Neural progenitor cell (in vitro differentiated cells): ENCODE data around the gene L1TD1. TPM values are rescaled to one million over a fixed set of nuclear protein-coding genes. Genes with fewer than 3 reads are reported as not detected.

Source experiments
- DNase-seq: peaks from one replicate; pipeline ENCODE4 v3.0.0-alpha.2; 2016; ENCODE audit warnings: low spot score
- H2AFZ ChIP-seq: fragments of 200-600 bp; sonication (generic); replicated peaks from 2 replicates; pipeline ENCODE4 v1.6.1; 2016; ENCODE audit warnings: antibody characterized with exemption
- H3F3A ChIP-seq: fragments of 200-600 bp; sonication (generic); 2 replicates; pipeline ENCODE4 v1.6.1; 2016; ENCODE audit warnings: antibody characterized with exemption, low read depth
- H3K27ac ChIP-seq: fragments of 200-600 bp; sonication (generic); 2 replicates; pipeline ENCODE4 v1.5.1; 2016; ENCODE audit warnings: mild to moderate bottlenecking
- H3K27me3 ChIP-seq: fragments of 200-600 bp; sonication (generic); 2 replicates; pipeline ENCODE4 v1.6.1; 2016; ENCODE audit warnings: mild to moderate bottlenecking, moderate library complexity
- H3K36me3 ChIP-seq: fragments of 200-600 bp; sonication (generic); 2 replicates; pipeline ENCODE4 v1.5.1; 2016
- H3K4me1 ChIP-seq: fragments of 200-600 bp; sonication (generic); 2 replicates; pipeline ENCODE4 v1.6.1; 2016; ENCODE audit warnings: mixed run types
- H3K4me2 ChIP-seq: fragments of 200-600 bp; sonication (generic); 2 replicates; pipeline ENCODE4 v1.6.1; 2016
- H3K4me3 ChIP-seq: fragments of 200-600 bp; sonication (generic); 2 replicates; pipeline ENCODE4 v1.5.1; 2016
- H3K79me2 ChIP-seq: fragments of 200-600 bp; sonication (generic); 2 replicates; pipeline ENCODE4 v1.6.1; 2016; ENCODE audit warnings: low read depth
- H3K9ac ChIP-seq: fragments of 200-600 bp; sonication (generic); 2 replicates; pipeline ENCODE4 v1.6.1; 2016
- H3K9me3 ChIP-seq: fragments of 200-600 bp; sonication (generic); 2 replicates; pipeline ENCODE4 v1.5.1; 2016; ENCODE audit warnings: low read depth
- H4K20me1 ChIP-seq: fragments of 200-600 bp; sonication (generic); 2 replicates; pipeline ENCODE4 v1.6.1; 2016; ENCODE audit warnings: low read depth
- H3K27ac Mint-ChIP-seq: 3 replicates; pipeline ENCODE4 v1.8.0; 2021; ENCODE audit warnings: mixed read lengths
- H3K27me3 Mint-ChIP-seq: 2 replicates; pipeline ENCODE4 v1.8.0; 2022; ENCODE audit warnings: low read depth, mild to moderate bottlenecking, inconsistent platforms, moderate library complexity, mixed read lengths; ENCODE audit not compliant: insufficient read depth
- H3K36me3 Mint-ChIP-seq: 3 replicates; pipeline ENCODE4 v1.8.0; 2021; ENCODE audit warnings: mixed read lengths
- H3K4me1 Mint-ChIP-seq: 3 replicates; pipeline ENCODE4 v1.8.0; 2021; ENCODE audit warnings: mixed read lengths
- H3K4me3 Mint-ChIP-seq: 3 replicates; pipeline ENCODE4 v1.8.0; 2021; ENCODE audit warnings: mild to moderate bottlenecking, moderate library complexity, mixed read lengths
- H3K9me3 Mint-ChIP-seq: 3 replicates; pipeline ENCODE4 v1.8.0; 2020; ENCODE audit warnings: mixed read lengths
- EZH2 ChIP-seq: fragments of 200-600 bp; sonication (generic); IDR thresholded peaks from 2 replicates; pipeline ENCODE4 v1.6.1; 2017; ENCODE audit warnings: antibody characterized with exemption, mild to moderate bottlenecking, moderate library complexity
- EZH2phosphoT487 ChIP-seq: fragments of 200-600 bp; sonication (generic); IDR thresholded peaks from 2 replicates; pipeline ENCODE4 v1.6.1; 2017; ENCODE audit warnings: antibody characterized with exemption
- total RNA-seq: library from RNA; depleted of rRNA; stranded (reverse); fragments of >200 nt; gene quantifications from 2 replicates; pipeline ENCODE4 v1.2.3, GENCODE V29; 2015; ENCODE audit warnings: low replicate concordance
- TF ChIP-seq, protein P1 (sequence below): fragments of 200-600 bp; sonication (generic); IDR thresholded peaks from 2 replicates; pipeline ENCODE4 v1.5.1; 2017; ENCODE audit warnings: antibody characterized with exemption, mild to moderate bottlenecking

The L1TD1 gene
- total RNA-seq, 1 donor from 2014 or later: 15.4 TPM

- no peak for DNase-seq
- Histone ChIP-seq H3K4me1 (peaks cover 17% of the 10 kb centered on the region), H3K4me2 (peak overlapping the region; percentile 51), H3K27ac (no peak overlapping the region), H3K9me3 (no peaks in the 10 kb centered on the region), H4K20me1 (peaks cover 23% of the 10 kb centered on the region), H3F3A (peaks cover 35% of the 10 kb centered on the region), H3K9ac (no peak overlapping the region), H3K79me2 (peaks cover 38% of the 10 kb centered on the region), H3K4me3 (no peak overlapping the region), H2AFZ (no peak overlapping the region), H3K36me3 (no peaks in the 10 kb centered on the region), H3K27me3 (peaks cover 42% of the 10 kb centered on the region)
- Mint-ChIP-seq H3K9me3 (peaks cover 13% of the 10 kb centered on the region), H3K27me3 (peaks cover 29% of the 10 kb centered on the region), H3K27ac (no peak overlapping the region), H3K4me1 (peaks cover 21% of the 10 kb centered on the region), H3K4me3 (no peak overlapping the region), H3K36me3 (peaks cover 2% of the 10 kb centered on the region)
- TF ChIP-seq EZH2phosphoT487 (no peak), EZH2 (no peak)
- TF ChIP-seq, protein P1, sequence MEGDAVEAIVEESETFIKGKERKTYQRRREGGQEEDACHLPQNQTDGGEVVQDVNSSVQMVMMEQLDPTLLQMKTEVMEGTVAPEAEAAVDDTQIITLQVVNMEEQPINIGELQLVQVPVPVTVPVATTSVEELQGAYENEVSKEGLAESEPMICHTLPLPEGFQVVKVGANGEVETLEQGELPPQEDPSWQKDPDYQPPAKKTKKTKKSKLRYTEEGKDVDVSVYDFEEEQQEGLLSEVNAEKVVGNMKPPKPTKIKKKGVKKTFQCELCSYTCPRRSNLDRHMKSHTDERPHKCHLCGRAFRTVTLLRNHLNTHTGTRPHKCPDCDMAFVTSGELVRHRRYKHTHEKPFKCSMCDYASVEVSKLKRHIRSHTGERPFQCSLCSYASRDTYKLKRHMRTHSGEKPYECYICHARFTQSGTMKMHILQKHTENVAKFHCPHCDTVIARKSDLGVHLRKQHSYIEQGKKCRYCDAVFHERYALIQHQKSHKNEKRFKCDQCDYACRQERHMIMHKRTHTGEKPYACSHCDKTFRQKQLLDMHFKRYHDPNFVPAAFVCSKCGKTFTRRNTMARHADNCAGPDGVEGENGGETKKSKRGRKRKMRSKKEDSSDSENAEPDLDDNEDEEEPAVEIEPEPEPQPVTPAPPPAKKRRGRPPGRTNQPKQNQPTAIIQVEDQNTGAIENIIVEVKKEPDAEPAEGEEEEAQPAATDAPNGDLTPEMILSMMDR: no peak
These were observed 4.1 kb downstream of the L1TD1 start for GRCh38 chr1:62198781-62199125.

DNA sequence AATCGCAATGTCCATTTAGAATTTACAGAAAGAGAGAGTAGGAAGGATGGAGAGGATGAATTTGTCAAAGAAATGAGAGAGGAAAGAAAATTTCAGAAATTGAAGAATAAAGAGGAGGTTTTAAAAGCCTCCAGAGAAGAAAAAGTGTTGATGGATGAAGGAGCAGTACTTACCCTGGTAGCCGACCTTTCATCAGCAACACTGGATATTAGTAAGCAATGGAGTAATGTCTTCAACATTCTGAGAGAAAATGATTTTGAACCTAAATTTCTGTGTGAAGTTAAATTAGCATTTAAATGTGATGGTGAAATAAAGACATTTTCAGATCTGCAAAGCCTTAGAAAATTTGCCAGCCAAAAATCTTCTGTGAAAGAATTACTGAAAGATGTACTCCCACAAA lies 12.5 kb downstream of the L1TD1 start:
- Mint-ChIP-seq H3K4me1 (no peaks in the 10 kb centered on the region), H3K4me3 (no peak overlapping the region), H3K36me3 (peaks cover 2% of the 10 kb centered on the region), H3K27me3 (peaks cover 4% of the 10 kb centered on the region), H3K27ac (no peak overlapping the region), H3K9me3 (peaks cover 24% of the 10 kb centered on the region)
- Histone ChIP-seq H3K9me3 (no peaks in the 10 kb centered on the region), H3K79me2 (no peaks in the 10 kb centered on the region), H4K20me1 (no peaks in the 10 kb centered on the region), H3K36me3 (peaks cover 25% of the 10 kb centered on the region), H3K27me3 (no peaks in the 10 kb centered on the region), H3K27ac (no peak overlapping the region), H2AFZ (no peak overlapping the region), H3K4me1 (no peaks in the 10 kb centered on the region), H3K9ac (no peak overlapping the region), H3K4me2 (no peak overlapping the region), H3K4me3 (no peak overlapping the region), H3F3A (no peaks in the 10 kb centered on the region)
- no peak for DNase-seq
- TF ChIP-seq EZH2phosphoT487: no peak
- TF ChIP-seq, protein P1: no peak
- no peak for TF ChIP-seq EZH2

GRCh38 chr1:62208087-62208486 lies 13.4 kb downstream of the L1TD1 start:
- H3K4me3 Mint-ChIP-seq: no peak overlapping the region
- Histone ChIP-seq H3K4me1 (no peaks in the 10 kb centered on the region), H3K27ac (no peak overlapping the region), H2AFZ (no peak overlapping the region), H3K36me3 (peaks cover 25% of the 10 kb centered on the region), H3K27me3 (no peaks in the 10 kb centered on the region), H3K79me2 (no peaks in the 10 kb centered on the region), H4K20me1 (no peaks in the 10 kb centered on the region), H3K9ac (no peak overlapping the region), H3K4me2 (no peak overlapping the region), H3K9me3 (no peaks in the 10 kb centered on the region), H3F3A (no peaks in the 10 kb centered on the region), H3K4me3 (no peak overlapping the region)
- no peaks in the 10 kb centered on the region for H3K4me1 Mint-ChIP-seq
- peaks cover 2% of the 10 kb centered on the region for H3K36me3 Mint-ChIP-seq
- DNase-seq: no peak
- H3K27ac Mint-ChIP-seq: no peak overlapping the region
- TF ChIP-seq EZH2 (no peak), EZH2phosphoT487 (no peak)
- TF ChIP-seq, protein P1: no peak
- peaks cover 24% of the 10 kb centered on the region for H3K9me3 Mint-ChIP-seq
- H3K27me3 Mint-ChIP-seq: peaks cover 6% of the 10 kb centered on the region

- Histone ChIP-seq H3K36me3 (peaks cover 25% of the 10 kb centered on the region), H3K27me3 (no peaks in the 10 kb centered on the region), H3K4me1 (no peaks in the 10 kb centered on the region), H3K9ac (no peak overlapping the region), H3K79me2 (no peaks in the 10 kb centered on the region), H3K9me3 (no peaks in the 10 kb centered on the region), H3F3A (no peaks in the 10 kb centered on the region), H3K4me2 (no peak overlapping the region), H3K27ac (no peak overlapping the region), H4K20me1 (no peaks in the 10 kb centered on the region), H2AFZ (no peak overlapping the region), H3K4me3 (no peak overlapping the region)
- H3K4me3 Mint-ChIP-seq: no peak overlapping the region
- peaks cover 2% of the 10 kb centered on the region for H3K36me3 Mint-ChIP-seq
- H3K9me3 Mint-ChIP-seq: peaks cover 24% of the 10 kb centered on the region
- H3K27me3 Mint-ChIP-seq: peaks cover 4% of the 10 kb centered on the region
- no peak for DNase-seq
- TF ChIP-seq EZH2 (no peak), EZH2phosphoT487 (no peak)
- TF ChIP-seq, protein P1: no peak
- H3K4me1 Mint-ChIP-seq: no peaks in the 10 kb centered on the region
- H3K27ac Mint-ChIP-seq: no peak overlapping the region
These were observed 14.3 kb downstream of the L1TD1 start for GRCh38 chr1:62208970-62209369.
